ENCODE results near the gene EFEMP2.
A peak's percentile ranks its signal among the peaks of the same experiment; 100 is the strongest.

EFEMP2 gene

DNA sequence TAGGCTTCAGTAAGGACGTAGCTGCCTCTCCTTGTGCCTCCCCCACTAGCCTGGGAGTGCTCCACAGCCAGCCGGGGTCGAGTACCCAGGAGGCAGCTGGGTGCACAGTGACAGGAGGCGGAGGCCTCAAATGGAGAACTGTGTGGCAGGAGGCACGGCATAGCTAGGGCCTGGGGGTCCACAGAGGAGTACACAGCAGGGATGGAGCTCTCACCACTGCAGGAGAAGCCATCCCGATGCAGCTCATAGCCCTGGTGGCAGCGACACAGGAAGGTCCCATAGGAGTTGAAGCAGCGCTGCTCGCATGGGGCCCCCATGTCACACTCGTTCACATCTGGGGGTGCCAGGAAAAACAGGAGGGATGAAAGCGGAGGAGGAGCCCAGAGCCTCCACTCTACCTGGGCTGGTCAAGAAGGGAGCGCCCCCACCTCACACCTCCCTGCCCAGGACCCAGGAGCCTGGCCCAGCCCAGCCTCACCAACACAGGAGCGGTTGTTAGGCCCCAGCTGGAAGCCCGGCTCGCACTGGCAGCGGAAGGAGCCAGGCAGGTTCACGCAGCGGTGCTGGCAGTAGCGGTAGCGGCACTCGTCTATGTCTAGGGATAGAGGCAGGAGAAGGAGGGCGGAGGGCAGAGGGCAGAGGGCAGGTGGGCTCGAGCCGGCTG lies 2.8 kb downstream of the EFEMP2 start:
- FAIRE-seq (no peak), DNase-seq (ENCODE audit: insufficient read length, low spot score) (no peak)
- no peak for TF ChIP-seq POLR2A (IDR thresholded peaks at IDR 0.05; ENCODE audit: low read depth, low read length)

GRCh38 chr11:65868907-65869306 lies 3.7 kb downstream of the EFEMP2 start:
- DNase-seq (ENCODE audit: insufficient read length, low spot score) (no peak), FAIRE-seq (no peak)
- no peak for TF ChIP-seq POLR2A (IDR thresholded peaks at IDR 0.05; ENCODE audit: low read depth, low read length)

DNA sequence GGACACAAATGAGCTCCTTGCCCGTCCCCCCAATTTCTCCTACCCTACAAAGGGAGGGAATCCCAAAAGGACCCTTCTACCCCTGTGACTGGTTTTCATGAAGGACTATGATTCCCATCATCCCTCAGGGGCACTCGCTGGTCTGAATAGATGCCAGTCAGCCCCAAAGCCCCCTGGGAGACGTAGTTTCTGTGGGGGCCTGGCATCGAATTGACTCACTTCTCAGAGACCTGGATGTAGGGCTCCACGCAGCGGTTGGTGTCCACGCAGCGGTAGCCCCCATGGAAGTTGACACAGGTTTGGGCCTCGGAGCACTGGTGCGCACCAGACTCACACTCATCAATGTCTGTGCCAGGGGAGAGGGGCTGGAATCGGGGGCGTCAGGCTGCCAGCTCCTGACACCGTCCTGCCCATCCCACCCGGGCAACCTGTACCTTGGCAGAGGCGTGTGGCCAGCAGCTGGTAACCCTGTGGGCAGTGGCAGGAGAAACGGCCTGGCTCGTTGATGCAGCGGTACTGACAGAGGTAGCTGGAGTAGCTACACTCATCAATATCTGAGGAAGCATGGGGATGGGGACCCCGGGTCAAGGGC lies 4.4 kb downstream of the EFEMP2 start:
- peak; percentile 45 for TF ChIP-seq POLR2A (IDR thresholded peaks at IDR 0.05; ENCODE audit: low read depth, low read length)
- DNase-seq (ENCODE audit: insufficient read length, low spot score) (no peak), FAIRE-seq (no peak)

GRCh38 chr11:65867284-65868071 lies 5.1 kb downstream of the EFEMP2 start:
- TF ChIP-seq POLR2A (IDR thresholded peaks at IDR 0.05; ENCODE audit: low read depth, low read length): no peak
- no peak for DNase-seq (ENCODE audit: insufficient read length, low spot score)
- FAIRE-seq: no peak

GRCh38 chr11:65866509-65867283 lies 5.9 kb downstream of the EFEMP2 start:
- FAIRE-seq (no peak), DNase-seq (ENCODE audit: insufficient read length, low spot score) (no peak)
- no peak for TF ChIP-seq POLR2A (IDR thresholded peaks at IDR 0.05; ENCODE audit: low read depth, low read length)

DNA sequence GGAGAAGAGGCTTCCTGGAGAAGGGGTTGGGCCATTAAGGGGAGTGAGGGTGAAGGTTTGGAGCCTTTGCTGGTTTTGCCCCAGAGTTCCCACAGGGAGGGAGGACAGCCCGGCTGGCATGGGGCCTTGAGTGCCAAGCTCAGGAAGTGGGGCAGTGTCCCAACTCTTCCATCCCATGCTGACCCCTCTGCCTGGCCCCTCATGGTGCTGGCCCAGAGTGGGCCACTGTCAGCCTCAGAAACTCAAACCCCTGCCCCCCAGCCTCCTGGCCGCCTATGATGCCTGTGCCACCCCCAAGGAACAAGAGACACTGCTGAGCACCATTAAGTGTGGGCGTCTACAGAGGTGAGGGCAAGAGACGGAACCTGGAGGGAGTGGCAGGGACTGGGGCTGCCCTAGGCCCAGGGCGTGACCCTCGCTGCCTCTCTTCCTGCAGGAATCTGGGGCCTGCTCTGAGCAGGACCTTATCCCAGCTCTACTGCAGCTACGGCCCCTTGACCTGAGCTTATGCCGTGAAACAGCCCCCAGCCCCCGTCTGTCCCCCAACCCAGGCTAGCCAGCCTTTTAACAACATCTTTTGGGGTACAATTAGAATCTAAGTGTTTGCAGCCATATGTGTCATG lies 6.9 kb downstream of the EFEMP2 start:
- no peak for DNase-seq (ENCODE audit: insufficient read length, low spot score)
- TF ChIP-seq POLR2A (IDR thresholded peaks at IDR 0.05; ENCODE audit: low read depth, low read length): 0 out of 2 replicates have a peak, but pooled peaks have one; percentile 17
- FAIRE-seq: no peak

DNA sequence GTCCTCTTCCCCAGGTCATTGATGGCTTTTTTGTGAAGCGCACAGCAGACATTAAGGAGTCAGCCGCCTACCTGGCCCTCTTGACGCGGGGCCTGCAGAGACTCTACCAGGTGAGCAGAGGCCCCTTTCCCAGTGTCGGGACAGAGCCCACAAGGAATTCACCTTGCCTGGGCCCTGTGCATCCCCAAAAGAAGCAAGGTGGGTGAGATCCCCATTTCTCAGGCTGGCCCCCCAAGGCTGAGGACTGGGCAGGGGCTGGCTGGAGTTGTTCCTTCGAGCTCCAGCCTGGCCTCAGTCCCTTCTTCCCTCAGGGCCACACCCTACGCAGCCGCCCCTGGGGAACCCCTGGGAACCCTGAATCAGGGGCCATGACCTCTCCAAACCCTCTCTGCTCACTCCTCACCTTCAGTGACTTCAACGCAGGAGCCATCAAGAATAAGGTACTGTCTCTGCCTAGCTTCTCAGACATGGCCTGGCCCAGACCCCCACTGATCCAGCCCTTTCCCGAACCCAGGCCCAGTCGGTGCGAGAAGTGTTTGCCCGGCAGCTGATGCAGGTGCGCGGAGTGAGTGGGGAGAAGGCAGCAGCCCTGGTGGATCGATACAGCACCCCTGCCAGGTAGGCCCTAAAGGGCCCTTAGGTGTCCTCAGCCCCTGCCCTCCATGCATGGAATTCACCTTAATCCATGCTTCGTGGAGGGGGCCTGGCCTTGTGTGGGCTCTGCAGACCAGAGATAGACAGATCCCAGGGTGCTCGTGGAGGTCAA lies 7.7 kb downstream of the EFEMP2 start:
- FAIRE-seq: no peak

GRCh38 chr11:65863889-65864705 lies 8.5 kb downstream of the EFEMP2 start:
- FAIRE-seq (no peak), DNase-seq (ENCODE audit: insufficient read length, low spot score) (no peak)
- no peak for TF ChIP-seq POLR2A (IDR thresholded peaks at IDR 0.05; ENCODE audit: low read depth, low read length)

More for the DNA sequence above, 7.7 kb downstream of the EFEMP2 start:
- TF ChIP-seq POLR2A (IDR thresholded peaks at IDR 0.05; ENCODE audit: low read depth, low read length): no peak
- no peak for DNase-seq (ENCODE audit: insufficient read length, low spot score)

GRCh38 chr11:65862941-65863888 lies 9.4 kb downstream of the EFEMP2 start:
- DNase-seq (ENCODE audit: insufficient read length, low spot score) (no peak), FAIRE-seq (no peak)
- TF ChIP-seq POLR2A (IDR thresholded peaks at IDR 0.05; ENCODE audit: low read depth, low read length): no peak

GRCh38 chr11:65862191-65862735 lies 10.3 kb downstream of the EFEMP2 start:
- FAIRE-seq: no peak
- TF ChIP-seq POLR2A (IDR thresholded peaks at IDR 0.05; ENCODE audit: low read depth, low read length): no peak
- DNase-seq (ENCODE audit: insufficient read length, low spot score): no peak

Measured in H54 (cell line).